Stimulated activated CD8-positive, alpha-beta memory T cell treated with anti-CD3 and anti-CD28 coated beads, Interleukin-15, amount 100 ng/mL, for 48 hours (primary cell): ENCODE measurements around the gene C10orf88.
A peak's percentile ranks its signal among the peaks of the same experiment; 100 is the strongest.

Experiments used
- DNase-seq, 2 donors: peaks; one replicate each; pipeline ENCODE4 v3.0.0-alpha.2; 2020; ENCODE audit warnings: low read depth in 2 of 2

Gene C10orf88, protein sequence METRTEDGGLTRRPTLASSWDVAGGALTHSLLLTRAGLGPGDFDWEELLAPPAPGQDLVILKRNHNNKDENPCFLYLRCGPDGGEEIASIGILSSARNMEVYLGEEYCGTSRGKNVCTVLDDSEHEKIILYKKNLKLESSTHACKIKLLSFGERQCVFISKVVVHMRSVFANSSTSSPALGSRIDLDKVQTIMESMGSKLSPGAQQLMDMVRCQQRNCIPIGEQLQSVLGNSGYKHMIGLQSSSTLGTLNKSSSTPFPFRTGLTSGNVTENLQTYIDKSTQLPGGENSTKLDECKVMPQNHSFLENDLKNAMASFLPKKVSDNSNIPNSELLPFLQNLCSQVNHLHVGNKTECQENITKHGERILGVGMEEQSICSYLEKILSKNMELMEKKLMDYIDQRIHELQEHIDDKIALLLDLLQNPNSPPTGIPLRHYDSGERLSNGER

DNA sequence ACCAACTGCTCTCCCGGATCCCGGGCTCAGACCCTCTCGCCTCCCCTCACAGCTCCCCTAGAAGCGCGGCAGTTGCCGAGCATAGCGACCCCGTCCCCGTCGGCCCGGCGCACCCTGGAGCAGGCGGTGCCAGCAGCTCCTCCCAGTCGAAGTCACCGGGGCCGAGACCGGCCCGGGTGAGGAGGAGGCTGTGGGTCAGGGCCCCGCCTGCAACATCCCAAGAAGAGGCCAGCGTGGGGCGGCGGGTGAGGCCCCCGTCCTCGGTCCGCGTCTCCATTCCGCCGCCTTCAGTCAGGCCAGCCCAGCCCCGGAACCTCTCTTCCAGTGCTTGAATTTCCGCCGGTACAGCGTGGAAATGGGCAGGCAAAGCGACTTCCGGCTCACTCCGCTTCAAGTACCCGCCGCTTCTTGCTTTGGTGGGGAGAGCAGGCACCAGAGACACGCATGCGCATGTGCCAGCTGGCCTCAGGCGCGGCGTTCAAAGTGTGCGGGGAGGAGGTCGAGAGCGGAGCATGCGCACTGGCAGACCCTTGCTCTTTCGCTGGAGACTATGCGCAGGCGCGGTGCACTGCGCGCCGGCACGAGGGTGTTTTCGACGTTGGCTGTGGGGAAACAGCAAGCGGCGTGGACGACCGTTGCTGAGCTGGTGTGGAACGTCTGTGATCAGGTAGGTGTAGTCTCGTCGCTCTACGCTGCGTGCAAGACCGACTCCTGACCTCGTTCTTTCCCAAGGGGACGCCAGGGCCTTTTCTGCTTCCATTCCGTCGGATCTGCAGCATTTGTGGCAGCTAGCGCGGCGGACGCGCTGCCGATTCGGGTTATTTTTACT, at the start of gene C10orf88:
Gene C10orf88, minus strand, starts transcription at position 326 of the 829 bp plus-strand sequence. Its CDS starts 49 bp downstream, at position 277.
- peak; percentile 96 to 97 for DNase-seq

DNA sequence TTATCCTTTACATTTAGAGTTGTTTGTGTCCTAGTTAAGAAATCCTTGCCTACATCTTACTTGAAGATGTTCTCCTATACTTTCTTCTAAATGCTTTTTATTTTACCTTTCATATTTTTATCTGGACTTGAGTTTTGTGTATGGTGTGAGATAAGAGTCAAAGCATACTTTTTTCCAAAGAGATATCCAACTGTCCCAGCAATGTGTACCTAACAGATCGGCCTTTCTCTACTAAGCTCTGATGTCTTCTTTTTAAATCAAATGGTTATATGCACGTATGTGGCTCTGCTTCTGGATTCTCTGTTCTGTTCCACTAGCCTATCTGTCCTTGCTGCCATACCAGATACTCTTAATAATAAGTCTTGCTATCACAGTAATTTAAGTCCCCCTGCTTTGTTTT, 47.3 kb upstream of the C10orf88 start:
- no peak for DNase-seq

GRCh38 chr10:123000155-123000554, 46.1 kb upstream of the C10orf88 start:
- no peak for DNase-seq

DNA sequence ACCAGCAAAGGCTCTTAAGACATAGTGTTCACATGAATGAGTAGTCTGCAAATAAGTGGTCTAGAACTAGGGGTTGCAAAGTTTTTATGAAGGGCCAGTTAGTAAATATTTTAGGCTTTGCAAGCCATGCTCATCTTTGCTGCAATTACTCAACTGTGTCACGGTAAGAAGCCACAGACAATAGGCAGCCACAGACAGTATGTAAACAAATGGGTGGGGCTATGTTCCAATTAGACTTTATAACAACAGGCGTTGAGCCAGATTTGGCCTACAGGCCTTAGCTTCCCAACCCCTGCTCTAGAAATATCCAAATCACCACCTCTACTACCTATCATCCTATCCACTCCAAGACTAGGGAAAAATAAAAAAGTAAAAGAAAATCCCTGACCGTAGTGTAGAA, 45.3 kb upstream of the C10orf88 start:
- DNase-seq, result no peak

GRCh38 chr10:122998934-122999333, 44.9 kb upstream of the C10orf88 start:
- DNase-seq, result no peak

- no peak for DNase-seq
These were observed 44.4 kb upstream of the C10orf88 start for GRCh38 chr10:122998360-122998917.

- DNase-seq, result no peak
These were observed 43.8 kb upstream of the C10orf88 start for GRCh38 chr10:122997864-122998263.

GRCh38 chr10:122995936-122996335, 41.9 kb upstream of the C10orf88 start:
- DNase-seq, result no peak

DNA sequence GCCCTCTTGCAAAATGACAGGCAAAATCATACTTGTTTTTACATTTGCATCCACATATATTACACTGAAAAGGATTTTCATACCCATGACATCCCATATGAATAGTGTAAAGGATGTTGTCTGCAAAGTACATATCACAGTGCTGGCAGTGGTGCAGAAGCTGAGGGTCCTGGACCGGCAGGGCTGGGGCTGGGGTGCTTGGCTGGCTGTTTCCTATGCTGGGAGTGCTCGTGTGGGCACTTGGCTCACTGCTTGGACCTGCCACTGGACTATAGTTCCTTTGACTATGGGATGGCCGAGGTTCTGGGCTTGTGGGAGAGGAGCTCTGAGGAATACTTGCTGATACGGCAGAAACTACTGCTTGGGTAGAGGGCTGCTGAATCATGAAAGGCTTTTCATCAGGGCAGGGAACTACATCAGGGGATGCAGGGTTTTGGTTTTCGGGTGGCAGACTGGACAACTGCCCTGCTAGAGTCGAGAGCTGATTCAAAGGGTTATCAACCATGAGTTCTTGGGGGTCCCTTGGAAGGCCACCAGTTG, 39.8 kb upstream of the C10orf88 start:
- no peak for DNase-seq

GRCh38 chr10:122992031-122992585, 38.1 kb upstream of the C10orf88 start:
- DNase-seq, result no peak

DNA sequence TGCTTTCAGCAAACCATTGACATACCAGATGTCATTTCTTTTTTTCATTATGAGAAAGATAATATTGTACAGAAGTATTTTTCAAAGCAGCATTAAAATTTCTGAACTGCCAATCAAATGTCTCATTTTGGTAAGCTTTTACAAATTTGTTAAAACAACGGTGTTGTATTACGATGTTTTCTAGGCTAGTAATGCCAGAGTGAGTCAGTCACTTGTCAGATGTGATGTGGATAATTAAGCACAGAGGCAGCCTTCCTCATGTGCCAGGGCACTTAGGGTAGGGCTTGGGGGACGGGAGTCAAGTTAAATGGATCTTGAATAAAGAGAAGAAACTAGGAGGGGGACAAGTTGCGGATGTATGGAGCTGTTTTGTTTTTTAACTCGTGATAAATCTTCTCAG, 36.3 kb upstream of the C10orf88 start:
- no peak for DNase-seq

DNA sequence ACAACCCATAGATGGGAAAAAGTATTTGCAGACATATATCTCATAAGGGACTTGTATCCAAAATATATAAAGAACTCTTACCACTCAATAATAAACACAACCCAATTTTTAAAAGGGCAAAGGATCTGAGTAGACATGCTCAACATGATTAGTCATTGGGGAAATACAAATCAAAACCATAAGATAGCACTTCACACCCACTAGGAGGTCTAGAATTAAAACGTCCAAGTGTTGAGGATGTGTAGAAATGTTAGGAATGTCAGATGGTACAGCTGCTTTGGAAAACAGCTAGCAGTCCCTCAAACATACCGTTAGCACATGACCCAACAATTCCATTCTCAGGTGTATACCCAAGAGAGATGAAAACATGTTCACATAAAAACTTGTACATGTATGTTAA, 34.5 kb upstream of the C10orf88 start:
- no peak for DNase-seq

DNA sequence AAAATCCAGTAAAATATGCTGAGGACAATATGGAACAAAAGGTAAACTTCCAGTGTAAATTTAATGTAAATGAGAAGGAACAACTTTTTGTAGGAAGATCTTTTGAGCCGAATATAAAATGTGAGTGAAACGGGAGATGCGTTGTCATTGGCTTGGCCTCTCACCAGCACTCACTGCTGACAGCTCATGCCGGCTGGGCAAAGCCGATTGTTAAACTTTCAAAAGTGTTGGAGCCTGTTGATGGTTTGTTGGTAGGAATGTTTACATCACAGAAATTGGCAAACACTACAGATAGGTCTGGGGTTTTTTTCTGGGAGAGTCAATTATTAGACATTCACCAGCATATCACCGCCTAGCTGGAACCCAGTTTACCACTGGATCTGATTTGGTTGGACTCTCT, 32.3 kb upstream of the C10orf88 start:
- no peak for DNase-seq

GRCh38 chr10:122984708-122985107, 30.7 kb upstream of the C10orf88 start:
- DNase-seq, result no peak

DNA sequence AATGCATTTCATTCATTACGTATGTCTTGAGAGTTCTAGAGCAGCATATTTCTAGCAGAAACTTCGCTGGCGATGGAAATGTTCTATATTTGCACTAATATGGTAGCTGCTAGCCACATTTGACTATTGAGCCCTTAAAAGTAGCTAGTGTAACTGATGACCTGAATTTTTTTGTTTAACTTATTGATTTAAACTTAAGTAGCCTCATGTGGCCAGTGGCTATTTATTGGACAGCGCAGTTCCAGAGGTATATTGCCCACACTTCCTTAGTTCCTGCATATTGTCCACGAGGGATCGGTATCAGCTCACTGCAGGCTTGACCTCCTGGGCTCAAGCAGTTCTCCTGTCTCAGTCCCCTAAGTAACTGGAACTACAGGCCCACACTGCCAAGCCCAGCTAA, 29.9 kb upstream of the C10orf88 start:
- DNase-seq, result no peak

DNA sequence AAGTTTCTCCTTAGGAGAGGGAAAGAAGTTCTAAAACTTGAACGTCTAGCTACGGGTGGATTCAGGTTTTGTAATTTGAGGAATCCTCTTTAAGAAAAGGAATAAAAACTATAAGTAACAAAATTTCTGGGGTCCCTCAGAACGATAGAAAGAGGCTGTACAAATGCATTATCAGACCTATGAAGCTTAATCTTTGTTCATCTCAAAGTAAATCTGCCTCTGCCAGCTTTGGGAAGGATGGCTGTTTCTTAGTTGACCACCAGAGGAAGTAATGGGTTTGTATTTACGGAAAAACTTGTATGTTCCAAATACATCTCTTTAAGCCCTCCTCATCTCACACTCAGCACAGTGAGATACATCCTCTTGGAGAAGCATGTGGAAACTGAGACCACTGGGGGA, 27.0 kb upstream of the C10orf88 start:
- DNase-seq, result no peak

DNA sequence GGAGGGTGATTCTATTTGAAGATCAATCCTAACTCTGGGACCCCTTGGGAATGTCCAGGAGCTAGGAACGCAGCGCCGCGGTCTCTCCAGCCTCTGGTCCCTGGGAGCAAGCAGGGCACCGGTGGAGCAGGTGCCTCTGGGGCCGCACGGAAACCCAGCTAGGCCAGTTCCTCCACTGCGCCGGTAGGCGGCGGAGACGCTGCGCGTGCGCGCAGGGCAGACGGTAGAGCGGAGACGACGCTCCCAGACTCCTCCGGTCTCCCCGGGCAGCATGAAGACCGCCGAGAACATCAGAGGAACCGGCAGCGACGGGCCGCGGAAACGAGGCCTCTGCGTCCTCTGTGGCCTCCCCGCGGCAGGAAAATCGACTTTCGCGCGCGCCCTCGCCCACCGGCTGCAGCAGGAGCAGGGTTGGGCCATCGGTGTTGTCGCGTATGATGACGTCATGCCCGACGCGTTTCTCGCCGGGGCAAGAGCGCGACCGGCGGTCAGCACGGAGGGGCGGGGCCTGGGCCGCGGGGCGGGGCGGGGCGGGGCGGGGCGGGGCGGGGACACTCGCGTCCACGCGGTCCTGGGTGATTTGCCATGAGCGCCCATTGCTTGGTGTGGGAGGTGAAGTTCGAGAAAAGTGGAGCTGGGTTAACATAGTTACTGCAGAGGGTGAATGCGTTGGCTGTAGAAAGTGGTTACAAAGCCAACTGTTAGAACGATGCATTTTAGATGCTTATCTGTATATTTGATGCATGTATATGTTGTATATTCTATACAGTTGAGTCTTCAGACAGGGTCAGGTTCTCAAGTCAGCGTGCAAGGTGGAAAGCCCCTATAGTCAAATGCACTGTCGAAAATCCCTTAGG, 26.4 kb upstream of the C10orf88 start, which contains the start of gene PSTK:
Gene PSTK, plus strand, starts transcription at position 193 of the 857 bp plus-strand sequence. Its CDS starts 79 bp downstream, at position 272.
- DNase-seq, result peak; percentile 78 to 83

- no peak for DNase-seq
These were observed 20.6 kb upstream of the C10orf88 start for GRCh38 chr10:122974543-122975064.

DNA sequence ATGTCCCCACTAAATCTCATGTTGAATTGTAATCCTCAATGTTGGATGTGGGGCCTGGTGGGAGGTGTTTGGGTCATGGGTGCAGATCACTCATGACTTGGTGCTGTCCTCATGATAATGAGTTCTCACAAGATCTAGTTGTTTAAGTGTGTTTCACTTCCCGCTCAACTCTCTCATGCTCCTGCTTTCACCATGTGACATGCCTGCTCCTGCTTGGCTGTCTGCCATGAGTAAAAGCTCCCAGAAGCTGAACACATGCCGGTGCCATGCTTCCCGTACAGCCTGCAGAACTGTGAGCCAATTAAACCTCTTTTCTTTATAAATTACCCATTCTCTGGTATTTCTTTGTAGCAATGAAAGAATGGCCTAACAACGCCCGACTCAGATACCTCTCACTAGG, 20.0 kb upstream of the C10orf88 start:
- no peak for DNase-seq

DNA sequence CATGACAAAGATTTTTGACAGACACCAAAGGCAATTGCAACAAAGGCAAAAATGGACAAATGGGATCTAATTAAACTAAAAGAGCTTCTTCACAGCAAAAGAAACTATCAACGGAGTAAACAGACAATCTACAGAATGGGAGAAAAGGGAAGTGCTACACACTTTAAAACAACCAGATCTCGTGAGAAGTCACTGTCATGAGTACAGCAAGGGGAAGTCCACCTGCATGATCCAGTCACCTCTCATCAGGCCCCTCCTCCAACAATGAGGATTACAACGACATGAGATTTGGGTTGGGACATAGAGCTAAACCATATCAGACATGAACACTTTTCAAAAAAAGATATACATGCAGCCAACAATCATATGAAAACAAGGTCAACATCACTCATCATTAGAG, 14.7 kb upstream of the C10orf88 start:
- no peak for DNase-seq

GRCh38 chr10:122966879-122967278, 12.9 kb upstream of the C10orf88 start:
- no peak for DNase-seq
